ENCODE data around the gene RAB11FIP4. TPM values are rescaled to one million over a fixed set of nuclear protein-coding genes. Genes with fewer than 3 reads are reported as not detected.
"Not testable (repeated sequence)": the region's sequence is repeated elsewhere in the genome, so short reads cannot be mapped to it uniquely, and the experiment has no call there.

RAB11FIP4 gene
- total RNA-seq, 2 donors from 2014 or later, result 39.1 to 40.8 TPM

DNA sequence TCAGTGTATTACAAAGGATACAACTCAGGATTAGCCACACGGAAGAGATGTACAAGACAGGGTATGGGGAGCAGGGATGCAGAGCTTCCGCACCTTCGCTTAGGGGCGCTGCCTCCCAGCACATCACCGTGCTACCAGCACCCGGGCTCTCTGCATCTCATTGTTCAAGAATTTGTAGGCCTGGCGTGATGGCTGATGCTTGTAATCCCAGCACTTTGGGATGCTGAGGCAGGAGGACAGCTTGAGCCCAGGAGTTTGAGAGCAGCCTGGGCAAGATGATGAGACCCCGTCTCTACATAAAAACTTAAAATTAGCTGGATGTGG lies 43.2 kb downstream of the RAB11FIP4 start:
- Mint-ChIP-seq H3K4me3 (no peak overlapping the region), H3K4me1 (ENCODE audit: low read depth) (peaks cover 25% of the 10 kb centered on the region), H3K9me3 (no peaks in the 10 kb centered on the region), H3K27me3 (ENCODE audit: low read depth) (peaks cover 4% of the 10 kb centered on the region), H3K27ac (no peak overlapping the region), H3K36me3 (ENCODE audit: insufficient read depth in 2 of 2) (no peaks in the 10 kb centered on the region)
- DNase-seq (no peak), ATAC-seq (replicated peaks in 1 of 2) (no peak)

DNA sequence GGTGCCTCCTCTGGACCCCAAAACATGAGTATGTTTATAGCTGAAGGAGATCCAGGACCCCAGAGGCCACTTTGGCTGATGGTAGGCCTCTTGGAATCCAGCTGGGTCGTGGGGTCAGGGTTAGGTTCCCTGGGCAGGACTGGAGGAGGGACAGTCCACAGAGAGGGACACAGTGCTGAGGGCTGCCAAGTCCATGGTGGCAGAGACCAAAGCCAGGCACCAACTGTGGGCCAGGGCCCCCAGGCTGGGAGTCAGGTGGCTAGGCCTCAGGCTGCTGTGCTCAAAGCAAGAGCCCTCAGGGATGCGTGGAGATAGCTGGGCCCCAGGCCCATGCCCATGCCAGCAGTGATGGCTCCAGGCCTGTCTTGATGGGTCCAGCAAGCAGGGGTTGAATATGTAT lies 44.1 kb downstream of the RAB11FIP4 start:
- no peak overlapping the region for H3K27ac Mint-ChIP-seq
- DNase-seq, result no peak
- H3K4me1 Mint-ChIP-seq (ENCODE audit: low read depth), result peaks cover 25% of the 10 kb centered on the region
- no peaks in the 10 kb centered on the region for H3K27me3 Mint-ChIP-seq (ENCODE audit: low read depth)
- ATAC-seq (replicated peaks in 1 of 2), result no peak
- H3K36me3 Mint-ChIP-seq (ENCODE audit: insufficient read depth in 2 of 2), result no peaks in the 10 kb centered on the region
- H3K4me3 Mint-ChIP-seq, result no peak overlapping the region
- H3K9me3 Mint-ChIP-seq, result no peaks in the 10 kb centered on the region

DNA sequence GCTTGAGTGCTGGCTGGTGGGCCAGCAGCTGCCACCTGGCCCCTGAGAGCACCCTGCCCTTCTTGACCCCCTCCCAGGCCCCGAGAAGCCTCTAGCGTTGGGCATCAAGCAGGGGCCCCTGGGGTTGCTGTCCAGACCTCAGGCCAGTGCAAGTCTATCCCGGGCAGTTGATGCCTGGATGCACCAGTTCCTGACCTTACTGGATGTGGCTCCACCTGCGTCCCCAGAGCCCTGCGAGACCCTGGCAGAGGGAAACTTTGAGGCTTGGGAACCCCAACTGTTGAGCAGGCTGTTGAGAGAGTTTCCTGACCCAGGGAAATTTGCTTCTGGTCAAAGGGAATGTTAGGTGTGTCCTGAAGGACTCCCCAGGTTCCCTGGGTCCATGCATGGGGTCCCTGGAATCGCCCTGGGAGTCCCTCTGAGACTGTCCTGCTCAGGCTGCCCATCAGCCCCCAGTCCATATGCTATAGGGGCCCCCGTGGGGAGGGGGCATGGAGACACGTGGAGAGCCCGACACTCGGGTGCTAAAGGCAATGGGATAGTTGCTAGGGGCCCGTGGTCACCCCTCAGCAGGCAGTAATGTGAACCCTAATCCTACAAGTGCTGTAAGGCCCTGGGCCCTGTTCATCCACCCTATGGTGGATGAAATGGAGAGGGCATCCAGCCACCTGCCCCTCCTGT lies 46.4 kb downstream of the RAB11FIP4 start:
- H3K36me3 Mint-ChIP-seq (ENCODE audit: insufficient read depth in 2 of 2), result no peaks in the 10 kb centered on the region
- ATAC-seq (replicated peaks in 1 of 2) (no peak), DNase-seq (no peak)
- no peak overlapping the region for H3K27ac Mint-ChIP-seq
- peaks cover 21% of the 10 kb centered on the region for H3K4me1 Mint-ChIP-seq (ENCODE audit: low read depth)
- H3K27me3 Mint-ChIP-seq (ENCODE audit: low read depth), result no peaks in the 10 kb centered on the region
- no peaks in the 10 kb centered on the region for H3K9me3 Mint-ChIP-seq
- no peak overlapping the region for H3K4me3 Mint-ChIP-seq

DNA sequence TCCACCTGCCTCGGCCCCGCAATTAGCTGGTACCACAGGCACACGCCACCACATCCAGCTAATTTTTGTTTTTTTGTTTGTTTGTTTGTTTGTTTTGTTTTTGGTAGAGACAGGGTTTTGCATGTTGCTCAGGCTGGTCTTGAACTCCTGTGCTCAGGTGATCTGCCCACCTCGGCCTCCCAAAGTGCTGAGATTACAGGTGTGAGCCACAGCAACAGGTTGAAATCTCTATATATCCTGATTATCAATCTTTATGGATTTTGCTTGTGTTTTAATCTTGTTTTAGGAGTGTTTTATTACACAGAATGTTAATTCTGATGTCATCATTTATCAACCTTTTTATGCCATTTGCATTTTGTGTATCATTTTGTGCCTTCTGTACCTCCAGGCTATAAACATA lies 48.2 kb downstream of the RAB11FIP4 start:
- Mint-ChIP-seq H3K4me3 (no peak overlapping the region), H3K36me3 (ENCODE audit: insufficient read depth in 2 of 2) (no peaks in the 10 kb centered on the region), H3K27ac (no peak overlapping the region), H3K9me3 (no peaks in the 10 kb centered on the region), H3K4me1 (ENCODE audit: low read depth) (peaks cover 6% of the 10 kb centered on the region), H3K27me3 (ENCODE audit: low read depth) (no peaks in the 10 kb centered on the region)
- no peak for DNase-seq
- ATAC-seq (replicated peaks in 1 of 2), result no peak

DNA sequence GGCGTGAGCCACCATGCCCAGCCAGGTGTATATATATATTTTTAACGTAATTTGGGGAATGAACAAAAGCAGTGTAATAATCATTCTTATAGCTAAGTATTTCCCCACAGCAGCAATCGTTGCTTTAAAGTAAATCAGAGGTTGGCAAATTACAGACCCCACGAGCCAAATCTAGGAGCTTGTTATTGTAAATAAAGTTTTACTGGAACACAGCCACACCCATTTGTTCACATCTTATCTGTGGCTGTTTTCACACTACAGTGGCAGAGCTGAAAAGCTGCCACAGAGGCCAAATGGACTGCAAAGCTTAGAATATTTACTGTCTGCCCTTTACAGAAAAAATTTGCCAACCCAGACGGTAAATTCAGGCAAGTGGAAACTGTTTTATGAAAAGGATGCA lies 50.8 kb downstream of the RAB11FIP4 start:
- Mint-ChIP-seq H3K27ac (no peak overlapping the region), H3K4me3 (no peak overlapping the region), H3K4me1 (ENCODE audit: low read depth) (peaks cover 3% of the 10 kb centered on the region), H3K27me3 (ENCODE audit: low read depth) (no peaks in the 10 kb centered on the region), H3K9me3 (no peaks in the 10 kb centered on the region), H3K36me3 (ENCODE audit: insufficient read depth in 2 of 2) (no peaks in the 10 kb centered on the region)
- ATAC-seq (replicated peaks in 1 of 2), result no peak
- no peak for DNase-seq

DNA sequence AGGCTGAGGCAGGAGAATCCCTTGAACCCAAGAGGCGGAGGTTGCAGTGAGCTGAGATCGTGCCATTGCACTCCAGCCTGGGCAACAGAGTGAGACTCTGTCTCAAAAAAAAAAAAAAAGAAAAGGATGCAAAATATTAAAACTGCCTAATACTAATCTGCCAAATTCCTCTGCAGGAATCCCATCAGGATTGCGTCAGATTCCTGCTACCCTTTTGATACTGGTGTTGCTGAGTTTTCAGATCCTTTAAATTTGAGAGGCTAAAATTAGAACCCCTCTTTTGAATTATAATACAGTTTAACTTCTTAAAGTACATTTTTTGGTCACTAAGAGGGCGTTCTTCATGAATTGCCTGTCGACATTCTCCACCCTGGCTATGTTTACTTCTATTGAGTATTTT lies 51.4 kb downstream of the RAB11FIP4 start:
- not testable (repeated sequence) for H3K9me3 Mint-ChIP-seq; H3K4me1 Mint-ChIP-seq (ENCODE audit: low read depth); DNase-seq; H3K4me3 Mint-ChIP-seq; H3K27ac Mint-ChIP-seq; H3K36me3 Mint-ChIP-seq (ENCODE audit: insufficient read depth in 2 of 2); H3K27me3 Mint-ChIP-seq (ENCODE audit: low read depth); ATAC-seq (replicated peaks in 1 of 2)

DNA sequence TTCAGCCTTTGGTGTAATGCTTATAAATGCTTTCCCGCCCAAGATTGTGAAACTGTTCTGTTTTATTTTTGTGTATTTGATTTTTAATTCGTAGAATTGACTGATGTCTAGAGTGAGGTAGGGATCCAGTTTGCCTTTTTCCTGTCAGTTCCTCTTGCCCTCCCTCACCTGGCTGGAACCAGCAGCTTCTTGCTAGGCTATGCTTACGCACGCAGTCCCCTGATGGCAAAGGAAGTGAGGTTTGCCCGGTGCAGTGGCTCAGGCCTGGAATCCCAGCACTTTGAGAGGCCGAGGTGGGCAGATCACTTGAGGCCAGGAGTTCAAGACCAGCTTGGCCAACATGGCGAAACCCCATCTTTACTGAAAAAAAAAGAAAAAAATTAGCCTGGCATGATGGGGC lies 51.9 kb downstream of the RAB11FIP4 start:
- Mint-ChIP-seq H3K36me3 (ENCODE audit: insufficient read depth in 2 of 2) (no peaks in the 10 kb centered on the region), H3K27me3 (ENCODE audit: low read depth) (no peaks in the 10 kb centered on the region), H3K9me3 (no peaks in the 10 kb centered on the region), H3K4me1 (ENCODE audit: low read depth) (no peaks in the 10 kb centered on the region), H3K27ac (no peak overlapping the region), H3K4me3 (no peak overlapping the region)
- ATAC-seq (replicated peaks in 1 of 2) (no peak), DNase-seq (no peak)

DNA sequence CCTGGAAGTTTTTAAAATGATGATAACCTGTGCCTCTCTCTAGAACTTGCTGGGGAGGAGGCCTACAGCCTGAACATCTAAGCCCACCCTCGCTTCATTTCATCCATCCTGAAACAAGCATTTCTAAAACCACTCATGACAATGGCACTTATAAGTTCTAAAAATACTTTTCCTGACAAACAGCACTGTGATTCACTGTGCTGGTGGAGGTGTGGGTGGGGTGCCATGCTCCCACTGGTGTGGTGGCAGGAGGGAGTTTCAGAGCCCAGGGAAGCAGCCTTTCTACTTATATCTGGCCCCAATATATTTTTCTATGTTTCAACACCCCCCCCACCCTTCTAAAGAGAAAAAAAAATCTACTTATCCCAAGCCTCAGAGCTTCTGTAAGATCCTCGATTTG lies 52.6 kb downstream of the RAB11FIP4 start:
- Mint-ChIP-seq H3K27ac (no peak overlapping the region), H3K4me1 (ENCODE audit: low read depth) (peaks cover 3% of the 10 kb centered on the region), H3K36me3 (ENCODE audit: insufficient read depth in 2 of 2) (no peaks in the 10 kb centered on the region), H3K9me3 (no peaks in the 10 kb centered on the region), H3K27me3 (ENCODE audit: low read depth) (no peaks in the 10 kb centered on the region), H3K4me3 (no peak overlapping the region)
- DNase-seq (no peak), ATAC-seq (replicated peaks in 1 of 2) (no peak)

DNA sequence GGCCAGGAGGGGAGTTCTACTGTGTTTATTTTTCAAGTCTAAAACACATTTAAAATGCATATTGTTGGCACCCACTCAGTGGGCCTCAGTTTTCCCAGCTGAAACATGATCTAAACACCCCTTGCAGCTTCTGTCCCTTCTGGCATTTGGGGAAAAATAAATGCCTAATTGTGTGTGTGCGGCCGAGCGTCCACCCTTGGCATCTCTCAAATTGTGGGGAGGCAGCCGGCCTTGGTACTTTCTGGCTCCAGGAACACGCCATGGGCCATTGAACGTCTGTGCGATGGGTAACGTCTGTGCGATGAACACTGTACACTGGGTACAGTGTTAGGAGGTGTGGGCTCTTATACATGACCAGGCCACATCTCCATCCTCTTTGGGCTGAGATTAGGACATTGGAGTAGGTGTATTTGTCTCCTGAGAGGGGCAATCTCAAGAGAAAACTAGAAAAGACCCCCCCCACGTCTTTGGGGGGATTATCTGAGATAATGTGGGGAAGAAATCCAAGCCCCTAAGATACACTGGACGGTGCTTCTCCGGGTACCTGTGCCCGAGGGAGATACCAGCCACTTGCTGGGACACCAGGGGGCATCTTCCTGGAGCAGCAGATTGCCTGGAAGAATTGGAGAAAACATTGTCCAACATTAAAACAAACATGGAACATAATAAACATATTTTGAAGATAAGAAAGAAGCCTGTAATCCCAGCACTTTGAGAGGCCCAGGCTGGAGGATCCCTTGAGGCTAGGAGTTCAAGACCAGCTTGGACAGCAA lies 54.9 kb downstream of the RAB11FIP4 start:
- Mint-ChIP-seq H3K9me3 (no peaks in the 10 kb centered on the region), H3K27ac (no peak overlapping the region), H3K36me3 (ENCODE audit: insufficient read depth in 2 of 2) (no peaks in the 10 kb centered on the region), H3K4me3 (no peak overlapping the region), H3K4me1 (ENCODE audit: low read depth) (peaks cover 7% of the 10 kb centered on the region), H3K27me3 (ENCODE audit: low read depth) (no peaks in the 10 kb centered on the region)
- DNase-seq (no peak), ATAC-seq (replicated peaks in 1 of 2) (no peak)

DNA sequence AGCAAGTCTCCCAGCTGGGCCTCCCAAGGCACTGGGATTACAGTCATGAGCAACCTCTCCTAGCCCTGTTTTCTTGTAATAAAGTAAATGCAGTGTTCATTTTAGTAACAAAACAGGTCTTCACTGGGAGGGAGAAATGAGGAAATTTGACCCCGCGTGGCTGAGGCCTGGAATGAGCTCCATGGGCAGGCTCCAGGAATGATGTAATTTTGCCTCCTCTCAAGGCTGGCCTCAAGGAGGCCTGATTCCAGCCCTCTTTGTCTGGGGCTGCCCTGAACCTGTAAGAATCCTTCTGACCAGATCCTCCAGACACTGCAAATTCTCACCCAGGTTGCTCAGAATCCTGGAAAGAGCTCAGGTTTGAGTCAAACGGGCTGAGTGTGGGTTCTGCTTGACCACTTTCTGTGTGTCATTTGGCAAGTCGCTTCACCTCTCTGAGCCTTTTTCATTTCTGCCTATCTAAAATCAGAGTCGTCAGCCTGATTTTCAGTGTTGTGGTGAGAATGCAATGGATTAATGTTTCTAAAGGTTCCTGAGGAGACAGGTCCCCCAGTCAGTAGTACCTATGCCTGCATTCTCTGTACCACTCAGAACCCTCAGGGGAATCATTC lies 57.1 kb downstream of the RAB11FIP4 start:
- H3K4me1 Mint-ChIP-seq (ENCODE audit: low read depth), result peaks cover 10% of the 10 kb centered on the region
- no peaks in the 10 kb centered on the region for H3K27me3 Mint-ChIP-seq (ENCODE audit: low read depth)
- H3K36me3 Mint-ChIP-seq (ENCODE audit: insufficient read depth in 2 of 2), result no peaks in the 10 kb centered on the region
- H3K27ac Mint-ChIP-seq, result no peak overlapping the region
- no peak for ATAC-seq (replicated peaks in 1 of 2)
- no peak for DNase-seq
- no peak overlapping the region for H3K4me3 Mint-ChIP-seq
- H3K9me3 Mint-ChIP-seq, result no peaks in the 10 kb centered on the region

DNA sequence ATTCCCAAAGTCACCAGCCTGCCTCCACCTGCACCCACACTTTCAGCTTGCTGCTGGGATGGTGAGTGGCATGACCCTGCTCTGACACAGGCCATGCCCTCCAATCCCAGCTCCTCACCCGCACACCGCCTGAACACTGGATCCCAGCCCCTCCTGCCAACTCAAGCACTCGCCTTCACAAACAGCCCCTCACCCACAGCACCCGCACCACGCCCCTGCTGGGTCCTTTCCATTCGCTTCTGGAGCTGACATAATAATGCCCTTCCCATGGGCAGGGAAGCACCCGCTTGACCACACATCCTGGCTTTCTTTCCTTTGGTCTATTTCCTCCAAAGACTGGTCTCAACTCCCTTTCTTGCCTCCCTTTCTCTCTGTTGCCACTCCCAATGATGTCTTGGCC lies 57.6 kb downstream of the RAB11FIP4 start:
- Mint-ChIP-seq H3K9me3 (no peaks in the 10 kb centered on the region), H3K27ac (no peak overlapping the region), H3K36me3 (ENCODE audit: insufficient read depth in 2 of 2) (no peaks in the 10 kb centered on the region), H3K27me3 (ENCODE audit: low read depth) (no peaks in the 10 kb centered on the region), H3K4me3 (no peak overlapping the region), H3K4me1 (ENCODE audit: low read depth) (peaks cover 10% of the 10 kb centered on the region)
- no peak for DNase-seq
- no peak for ATAC-seq (replicated peaks in 1 of 2)

DNA sequence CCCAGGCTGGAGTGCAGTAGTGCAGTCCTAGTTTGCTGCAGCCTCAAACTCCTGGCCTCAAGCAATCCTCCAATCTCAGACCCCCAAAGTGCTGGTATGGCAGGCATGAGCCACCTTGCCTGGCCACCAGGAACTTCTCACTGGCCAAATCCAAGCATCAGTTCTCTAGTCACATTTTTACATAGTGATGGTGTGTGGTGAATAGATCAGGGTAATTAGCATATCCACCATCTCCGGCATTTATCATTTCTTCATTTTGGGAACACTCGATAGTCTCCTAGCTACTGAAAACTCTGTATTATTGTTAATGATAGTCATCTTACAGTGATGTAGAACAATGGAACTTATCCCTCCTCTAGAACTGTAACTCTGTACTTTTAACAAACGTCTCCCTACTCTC lies 58.3 kb downstream of the RAB11FIP4 start:
- DNase-seq, result no peak
- Mint-ChIP-seq H3K36me3 (ENCODE audit: insufficient read depth in 2 of 2) (no peaks in the 10 kb centered on the region), H3K27me3 (ENCODE audit: low read depth) (no peaks in the 10 kb centered on the region), H3K4me1 (ENCODE audit: low read depth) (peaks cover 10% of the 10 kb centered on the region), H3K27ac (no peak overlapping the region), H3K4me3 (no peak overlapping the region), H3K9me3 (no peaks in the 10 kb centered on the region)
- ATAC-seq (replicated peaks in 1 of 2), result no peak

DNA sequence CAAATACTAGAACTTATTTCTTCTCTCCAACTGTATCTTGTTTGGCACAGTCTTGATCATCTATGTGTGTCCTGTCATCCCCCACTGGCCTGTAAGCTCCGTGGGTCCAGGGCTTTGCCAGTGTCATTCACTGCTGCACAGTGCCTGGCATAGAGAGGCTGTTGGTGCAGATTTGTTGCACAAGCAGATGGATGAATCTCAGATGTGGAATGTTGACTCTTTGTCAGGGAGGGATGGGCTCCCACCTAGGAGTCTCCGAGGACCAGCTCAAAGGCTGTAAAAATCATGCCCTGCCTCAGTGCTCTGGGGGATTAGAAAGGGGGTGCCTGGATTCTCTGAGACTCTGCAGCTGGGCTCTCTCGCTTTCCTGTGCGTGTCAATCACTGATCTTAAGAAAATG lies 60.6 kb downstream of the RAB11FIP4 start:
- Mint-ChIP-seq H3K4me3 (no peak overlapping the region), H3K27me3 (ENCODE audit: low read depth) (no peaks in the 10 kb centered on the region), H3K9me3 (no peaks in the 10 kb centered on the region), H3K27ac (no peak overlapping the region), H3K4me1 (ENCODE audit: low read depth) (peaks cover 10% of the 10 kb centered on the region), H3K36me3 (ENCODE audit: insufficient read depth in 2 of 2) (no peaks in the 10 kb centered on the region)
- ATAC-seq (replicated peaks in 1 of 2) (no peak), DNase-seq (no peak)
